HG03066 (cell line): ENCODE measurements around the gene DDX31.

Source experiments
- ATAC-seq: cut with Tn5 transposase; IDR thresholded peaks from one replicate; pipeline ENCODE4 v1.9.1; 2021; ENCODE audit warnings: low read depth; ENCODE audit not compliant: unreplicated experiment

Gene DDX31

GRCh38 chr9:132638240-132638639 is 31.5 kb downstream of the DDX31 start:
- no peak for ATAC-seq

GRCh38 chr9:132637801-132638200 is 32.0 kb downstream of the DDX31 start:
- ATAC-seq = no peak

GRCh38 chr9:132637351-132637750 is 32.4 kb downstream of the DDX31 start:
- no peak for ATAC-seq

- ATAC-seq = no peak
These were observed 35.5 kb downstream of the DDX31 start for GRCh38 chr9:132634327-132634726.

GRCh38 chr9:132632413-132633129 is 37.2 kb downstream of the DDX31 start:
- ATAC-seq = no peak

- no peak for ATAC-seq
These were observed 38.1 kb downstream of the DDX31 start for GRCh38 chr9:132631685-132632084.

GRCh38 chr9:132631280-132631679 is 38.5 kb downstream of the DDX31 start:
- ATAC-seq = no peak

- ATAC-seq = no peak
These were observed 39.0 kb downstream of the DDX31 start for GRCh38 chr9:132630811-132631210.

- ATAC-seq = no peak
These were observed 39.7 kb downstream of the DDX31 start for GRCh38 chr9:132630116-132630515.

GRCh38 chr9:132628746-132629145 is 41.0 kb downstream of the DDX31 start:
- no peak for ATAC-seq

- ATAC-seq = no peak
These were observed 42.2 kb downstream of the DDX31 start for GRCh38 chr9:132627594-132627993.

GRCh38 chr9:132627106-132627505 is 42.7 kb downstream of the DDX31 start:
- ATAC-seq = no peak

- ATAC-seq = no peak
These were observed 43.5 kb downstream of the DDX31 start for GRCh38 chr9:132626285-132626684.

GRCh38 chr9:132622159-132622558 is 47.6 kb downstream of the DDX31 start:
- no peak for ATAC-seq

- ATAC-seq = no peak
These were observed 53.1 kb downstream of the DDX31 start for GRCh38 chr9:132616725-132617124.

- ATAC-seq = no peak
These were observed 54.0 kb downstream of the DDX31 start for GRCh38 chr9:132615774-132616173.

GRCh38 chr9:132614324-132614723 is 55.5 kb downstream of the DDX31 start:
- ATAC-seq = no peak

GRCh38 chr9:132610661-132611060 is 59.1 kb downstream of the DDX31 start:
- ATAC-seq = no peak

GRCh38 chr9:132609829-132610228 is 60.0 kb downstream of the DDX31 start:
- ATAC-seq = no peak

GRCh38 chr9:132609184-132609583 is 60.6 kb downstream of the DDX31 start:
- no peak for ATAC-seq

GRCh38 chr9:132606066-132606465 is 63.7 kb downstream of the DDX31 start:
- ATAC-seq = no peak

- no peak for ATAC-seq
These were observed 64.4 kb downstream of the DDX31 start for GRCh38 chr9:132605387-132605786.

GRCh38 chr9:132602207-132602606 is 67.6 kb downstream of the DDX31 start:
- no peak for ATAC-seq
